ENCODE data around the gene PRKCB.

The PRKCB gene

DNA sequence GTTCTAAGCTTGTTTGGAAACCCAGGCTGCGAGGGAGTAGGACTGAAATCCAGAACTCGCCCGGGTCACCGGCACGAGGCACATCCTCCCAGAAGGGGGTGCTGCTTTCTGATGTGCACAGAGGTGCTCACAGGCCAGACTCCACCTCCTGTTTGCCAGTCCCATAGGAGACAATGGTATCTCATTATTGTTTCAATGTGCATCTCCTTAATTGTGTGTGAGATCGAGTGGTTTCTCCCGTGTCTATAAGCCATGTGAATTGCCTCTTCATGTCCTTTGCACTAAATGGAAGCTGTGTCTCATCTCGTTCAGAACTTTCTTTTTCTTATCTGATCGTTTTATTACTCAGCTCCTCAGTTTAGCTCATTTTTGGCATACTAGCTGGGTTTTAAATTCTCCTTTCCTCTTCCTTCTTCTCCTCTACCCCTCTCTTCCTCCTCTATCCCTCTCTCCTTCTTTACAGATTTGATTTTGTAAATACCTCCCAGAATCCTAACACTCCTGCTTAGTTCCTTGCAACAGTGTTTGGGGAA is 32.1 kb upstream of the PRKCB start:
- TF ChIP-seq, protein P1, sequence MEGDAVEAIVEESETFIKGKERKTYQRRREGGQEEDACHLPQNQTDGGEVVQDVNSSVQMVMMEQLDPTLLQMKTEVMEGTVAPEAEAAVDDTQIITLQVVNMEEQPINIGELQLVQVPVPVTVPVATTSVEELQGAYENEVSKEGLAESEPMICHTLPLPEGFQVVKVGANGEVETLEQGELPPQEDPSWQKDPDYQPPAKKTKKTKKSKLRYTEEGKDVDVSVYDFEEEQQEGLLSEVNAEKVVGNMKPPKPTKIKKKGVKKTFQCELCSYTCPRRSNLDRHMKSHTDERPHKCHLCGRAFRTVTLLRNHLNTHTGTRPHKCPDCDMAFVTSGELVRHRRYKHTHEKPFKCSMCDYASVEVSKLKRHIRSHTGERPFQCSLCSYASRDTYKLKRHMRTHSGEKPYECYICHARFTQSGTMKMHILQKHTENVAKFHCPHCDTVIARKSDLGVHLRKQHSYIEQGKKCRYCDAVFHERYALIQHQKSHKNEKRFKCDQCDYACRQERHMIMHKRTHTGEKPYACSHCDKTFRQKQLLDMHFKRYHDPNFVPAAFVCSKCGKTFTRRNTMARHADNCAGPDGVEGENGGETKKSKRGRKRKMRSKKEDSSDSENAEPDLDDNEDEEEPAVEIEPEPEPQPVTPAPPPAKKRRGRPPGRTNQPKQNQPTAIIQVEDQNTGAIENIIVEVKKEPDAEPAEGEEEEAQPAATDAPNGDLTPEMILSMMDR (IDR thresholded peaks at IDR 0.05), result no peak
- no peak overlapping the region for H3K4me3 ChIP-seq
- H3K27ac ChIP-seq, result no peak overlapping the region
- no peak for DNase-seq (ENCODE audit: low spot score)

DNA sequence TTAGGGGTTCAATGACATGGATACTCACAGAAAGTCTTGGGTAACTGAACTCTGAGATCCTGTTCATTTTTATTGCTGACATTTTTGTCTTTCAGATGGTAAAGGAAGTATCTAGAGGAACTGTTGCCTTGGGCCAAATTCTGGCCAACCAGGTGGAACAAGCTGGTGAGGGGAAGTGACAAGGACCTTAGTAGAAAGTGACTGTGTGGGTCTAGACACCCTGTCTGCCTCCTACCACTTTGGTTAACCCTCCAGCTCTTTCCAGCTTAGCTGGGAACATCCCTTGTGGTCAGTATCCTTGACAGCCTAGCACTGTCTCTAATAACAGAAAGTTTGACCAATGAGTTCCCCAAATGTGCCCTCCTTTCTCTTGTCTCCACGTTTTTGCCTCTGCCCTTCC is 28.8 kb upstream of the PRKCB start:
- Histone ChIP-seq H3K4me3 (no peak overlapping the region), H3K27ac (no peak overlapping the region)
- TF ChIP-seq, protein P1 (IDR thresholded peaks at IDR 0.05), result no peak
- no peak for DNase-seq (ENCODE audit: low spot score)

DNA sequence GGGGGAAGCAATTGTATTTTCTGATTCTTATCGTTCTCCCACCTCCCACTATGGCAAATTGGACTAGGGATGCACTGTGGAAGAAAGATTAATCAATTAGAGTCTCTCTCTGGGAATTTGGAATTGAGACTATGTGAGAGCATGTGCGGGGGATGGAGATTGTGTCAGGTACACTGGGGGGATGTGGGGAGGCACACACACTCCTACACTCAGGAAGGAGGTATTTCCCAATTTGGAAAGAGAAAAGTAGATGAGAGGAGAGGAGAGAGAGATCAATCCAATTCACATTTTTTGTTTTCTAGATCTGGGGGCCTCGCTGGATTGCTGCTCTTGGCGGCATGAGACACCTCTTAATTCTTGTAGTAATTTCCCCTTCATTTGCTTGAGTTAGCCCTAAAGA is 14.3 kb upstream of the PRKCB start:
- Histone ChIP-seq H3K4me3 (no peak overlapping the region), H3K27ac (no peak overlapping the region)
- DNase-seq (ENCODE audit: low spot score), result no peak
- TF ChIP-seq, protein P1 (IDR thresholded peaks at IDR 0.05), result no peak

DNA sequence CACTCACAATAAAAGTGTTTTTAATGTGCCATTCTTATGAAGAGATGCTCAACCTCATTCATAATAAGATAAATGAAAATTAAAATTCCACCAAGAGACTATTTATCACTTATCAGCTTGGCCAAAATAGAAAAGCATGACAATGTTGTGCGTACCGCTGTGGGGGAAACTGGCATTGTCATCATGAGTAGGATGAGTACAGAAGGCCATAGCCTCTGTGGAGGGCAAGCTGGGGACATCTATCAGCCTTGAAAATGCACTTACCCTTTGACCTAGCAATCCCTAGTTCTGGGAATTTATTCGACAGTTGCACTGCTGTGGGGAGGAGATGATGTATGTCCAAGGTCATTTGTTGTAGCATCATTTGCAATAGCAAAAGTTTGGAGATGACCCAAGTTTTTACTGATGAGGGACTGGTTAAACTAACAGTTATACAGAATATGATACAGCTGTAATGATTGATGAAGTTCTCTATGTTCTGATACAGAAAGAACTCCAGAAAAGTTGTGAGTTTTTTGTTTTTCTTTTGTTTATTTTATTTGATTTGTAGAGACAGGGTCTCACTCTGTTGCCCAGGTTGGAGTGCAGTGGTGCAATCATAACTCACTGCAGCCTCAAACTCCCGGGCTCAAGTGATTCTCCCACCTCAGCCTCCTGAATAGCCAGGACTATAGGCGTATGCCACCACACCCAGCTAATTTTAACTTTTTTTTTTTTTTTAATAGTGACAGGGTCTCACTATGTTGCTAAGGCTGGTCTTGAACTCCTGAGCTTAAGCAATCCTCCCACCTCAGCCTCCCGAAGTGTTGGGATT is 13.7 kb upstream of the PRKCB start:
- Histone ChIP-seq H3K4me3 (no peak overlapping the region), H3K27ac (no peak overlapping the region)
- TF ChIP-seq, protein P1 (IDR thresholded peaks at IDR 0.05), result no peak
- no peak for DNase-seq (ENCODE audit: low spot score)

DNA sequence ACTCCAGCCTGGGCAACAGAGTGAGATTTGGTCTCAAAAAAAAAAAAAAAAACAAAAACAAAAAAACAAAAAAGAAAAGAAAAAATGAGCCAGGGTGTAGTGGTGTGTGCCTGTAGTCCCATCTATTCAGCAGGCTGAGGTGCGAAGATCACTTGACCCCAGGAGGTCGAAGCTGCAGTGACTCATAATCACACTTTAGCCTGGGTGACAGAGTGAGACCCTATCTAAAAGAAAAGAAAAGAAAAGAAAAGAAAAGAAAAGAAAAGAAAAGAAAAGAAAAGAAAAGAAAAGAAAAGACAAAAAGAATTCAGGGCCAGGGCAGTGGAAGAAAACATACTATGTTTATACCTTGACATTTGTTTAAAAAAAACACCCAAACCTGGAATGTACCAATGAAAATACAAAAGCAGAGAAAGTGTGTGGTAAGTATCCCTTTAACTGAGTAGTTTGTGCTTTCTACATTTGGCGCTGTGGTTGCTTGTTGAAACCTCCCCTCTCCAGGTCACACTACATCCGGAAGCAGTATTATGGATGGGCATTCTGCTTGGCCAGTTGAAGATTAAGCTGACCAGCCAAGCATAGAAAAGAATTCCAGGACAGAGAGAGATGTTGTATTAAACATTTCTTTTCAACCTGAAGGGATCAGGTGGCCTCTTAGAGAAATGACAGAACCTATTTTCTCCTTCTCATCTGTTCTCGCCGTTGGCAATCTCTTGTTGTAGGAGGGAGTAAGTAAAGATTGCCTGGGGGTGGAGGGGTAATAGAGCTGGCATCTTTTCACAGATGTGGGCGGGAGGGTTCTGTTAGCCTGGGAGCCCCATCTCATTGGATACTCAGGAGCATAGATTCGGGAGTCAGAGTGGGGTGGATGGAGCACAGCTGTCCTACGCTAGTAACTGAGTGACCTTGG is 12.1 kb upstream of the PRKCB start:
- TF ChIP-seq, protein P1 (IDR thresholded peaks at IDR 0.05), result no peak
- H3K4me3 ChIP-seq, result no peak overlapping the region
- DNase-seq (ENCODE audit: low spot score), result no peak
- no peak overlapping the region for H3K27ac ChIP-seq

DNA sequence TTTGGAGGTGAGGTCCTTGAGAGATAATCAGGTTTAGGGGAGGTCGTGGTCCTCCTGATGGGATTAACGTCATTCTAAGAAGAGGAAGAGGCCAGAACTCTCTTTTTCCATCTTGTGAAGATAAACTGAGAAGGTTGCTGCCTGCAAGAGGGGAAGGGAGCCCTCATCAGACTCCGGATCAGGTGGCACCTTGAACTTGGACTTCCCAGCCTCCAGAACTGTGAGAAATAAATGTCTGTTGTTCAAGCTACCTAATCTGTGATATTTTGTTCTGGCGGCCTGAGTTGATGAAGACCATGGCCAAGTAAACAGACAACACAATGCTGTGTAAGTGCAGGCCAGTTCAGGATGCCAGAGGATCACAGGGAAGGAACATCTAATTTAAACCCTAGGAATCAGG is 10.9 kb upstream of the PRKCB start:
- Histone ChIP-seq H3K27ac (no peak overlapping the region), H3K4me3 (no peak overlapping the region)
- DNase-seq (ENCODE audit: low spot score), result no peak
- TF ChIP-seq, protein P1 (IDR thresholded peaks at IDR 0.05), result no peak
